GM19372 (cell line): ENCODE data around the gene CES1.
"Not testable (repeated sequence)": the region's sequence is repeated elsewhere in the genome, so short reads cannot be mapped to it uniquely, and the experiment has no call there.

Source experiments
- ATAC-seq: cut with Tn5 transposase; IDR thresholded peaks from one replicate; pipeline ENCODE4 v1.9.1; 2021; ENCODE audit warnings: mild to moderate bottlenecking, low read depth, moderate library complexity; ENCODE audit not compliant: unreplicated experiment

CES1 gene

GRCh38 chr16:55832773-55833691 lies at the start of gene CES1:
CES1 (minus strand) TSS chr16:55833096; CDS start chr16:55833055, 41 bp downstream.
- ATAC-seq = no peak

DNA sequence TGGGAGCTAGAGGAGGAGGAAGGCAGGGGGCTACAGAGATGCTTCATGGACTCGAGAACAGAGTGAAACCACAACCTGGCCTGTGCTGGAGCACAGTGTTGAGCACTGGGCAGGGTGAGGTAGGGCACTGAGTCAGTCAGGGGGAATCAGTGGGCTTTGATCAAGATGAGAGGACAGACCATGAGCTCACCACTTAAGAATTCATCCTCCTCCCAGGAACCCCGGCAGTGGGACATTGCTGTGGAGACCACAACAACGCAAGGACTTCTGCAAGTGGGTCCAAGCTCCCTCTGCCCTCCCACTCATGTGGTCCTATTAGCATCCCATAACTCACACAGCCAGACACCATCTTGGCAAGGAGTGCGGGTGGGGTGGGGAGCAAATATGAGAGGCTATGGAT lies 44.0 kb upstream of the CES1 start:
- no peak for ATAC-seq

- ATAC-seq = no peak
These were observed 42.4 kb upstream of the CES1 start, which contains the start of gene CES5A for GRCh38 chr16:55875273-55875672. CES5A (minus strand) TSS chr16:55875373; CDS start chr16:55875221, 152 bp downstream.

- ATAC-seq = no peak
These were observed 40.2 kb upstream of the CES1 start for GRCh38 chr16:55873122-55873521.

- no peak for ATAC-seq
These were observed 39.2 kb upstream of the CES1 start for GRCh38 chr16:55872130-55872529.

- ATAC-seq = no peak
These were observed 38.6 kb upstream of the CES1 start for GRCh38 chr16:55871411-55872038.

DNA sequence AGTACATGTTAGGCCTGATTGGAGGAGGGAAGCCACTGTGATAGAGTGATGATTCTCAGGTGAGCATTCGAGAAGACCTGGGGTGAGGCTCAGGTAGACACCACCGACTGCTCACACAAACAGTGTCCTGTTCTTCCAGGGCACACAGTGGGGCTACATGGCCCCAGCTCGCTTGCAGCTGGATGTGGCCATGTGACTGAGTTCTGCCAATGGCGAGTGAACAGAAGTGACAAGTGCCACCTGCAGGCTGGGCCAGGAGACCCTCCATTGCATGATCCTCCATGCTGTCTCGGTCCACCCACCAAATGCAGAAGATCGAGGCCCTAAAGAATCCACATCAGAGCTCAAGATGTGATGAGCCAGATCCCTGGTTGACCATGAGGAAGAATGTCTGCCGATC lies 36.1 kb upstream of the CES1 start:
- no peak for ATAC-seq

GRCh38 chr16:55868137-55868536 lies 35.2 kb upstream of the CES1 start:
- ATAC-seq = no peak

DNA sequence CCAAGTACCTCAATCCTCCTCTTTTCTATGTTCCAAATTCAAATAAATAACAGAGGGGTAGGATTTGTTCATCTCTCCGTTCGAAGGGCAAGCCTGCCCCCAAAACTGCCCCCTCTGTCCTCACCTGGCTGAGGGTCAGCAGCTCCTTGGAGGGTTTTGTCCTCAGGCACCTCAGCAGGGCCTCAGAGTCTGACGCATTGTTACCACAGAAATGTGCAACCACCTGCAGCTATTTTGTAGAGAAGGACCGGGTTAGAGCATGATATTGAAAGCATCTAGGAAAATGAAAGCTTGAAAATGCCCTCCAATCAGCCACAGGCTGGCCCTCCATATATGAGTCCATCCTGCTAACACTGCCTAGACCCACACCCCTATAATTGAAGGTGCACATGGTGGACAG lies 28.4 kb upstream of the CES1 start:
- no peak for ATAC-seq

- not testable (repeated sequence) for ATAC-seq
These were observed 24.8 kb upstream of the CES1 start for GRCh38 chr16:55857650-55858049.

GRCh38 chr16:55856950-55857349 lies 24.1 kb upstream of the CES1 start:
- ATAC-seq = no peak

DNA sequence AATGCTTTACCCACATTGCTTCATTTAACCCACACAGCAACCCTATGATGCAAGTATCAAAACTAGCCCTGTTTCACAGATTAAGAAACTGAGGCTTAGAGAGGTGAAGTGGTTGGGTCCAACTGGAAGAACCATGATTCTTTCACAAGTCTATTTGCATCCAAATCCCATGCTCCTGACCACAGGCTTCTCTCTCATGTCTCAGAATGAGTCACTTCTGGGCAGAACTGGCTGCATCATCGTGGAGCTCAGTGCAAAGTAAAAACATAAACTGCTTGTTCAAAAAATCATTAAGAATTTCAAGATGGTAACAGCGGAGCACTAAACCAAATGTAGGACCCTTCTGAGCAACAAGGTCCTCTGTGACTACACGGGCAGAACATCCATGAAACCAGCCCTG lies 20.2 kb upstream of the CES1 start:
- ATAC-seq = no peak

DNA sequence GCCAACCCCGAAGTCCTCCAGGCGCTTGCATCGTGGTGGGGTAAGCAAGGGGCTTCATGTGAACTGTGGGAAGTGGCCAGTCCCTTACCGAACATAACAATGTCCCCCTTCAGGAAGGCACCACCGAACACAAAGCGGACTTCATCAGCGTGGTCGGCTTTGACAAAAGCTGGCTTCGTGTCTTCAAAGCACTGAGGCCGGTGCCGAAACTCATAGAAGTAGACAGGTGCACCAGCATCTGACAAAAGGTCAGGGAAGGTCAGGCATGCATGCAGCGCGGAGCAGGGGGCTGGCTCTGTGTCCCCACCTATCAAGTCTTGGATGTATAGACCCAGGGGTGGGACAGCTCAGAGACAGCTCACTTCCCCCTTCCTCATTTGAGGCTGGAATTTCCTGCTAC lies 16.6 kb upstream of the CES1 start:
- no peak for ATAC-seq

GRCh38 chr16:55846598-55847346 lies 13.9 kb upstream of the CES1 start:
- no peak for ATAC-seq

DNA sequence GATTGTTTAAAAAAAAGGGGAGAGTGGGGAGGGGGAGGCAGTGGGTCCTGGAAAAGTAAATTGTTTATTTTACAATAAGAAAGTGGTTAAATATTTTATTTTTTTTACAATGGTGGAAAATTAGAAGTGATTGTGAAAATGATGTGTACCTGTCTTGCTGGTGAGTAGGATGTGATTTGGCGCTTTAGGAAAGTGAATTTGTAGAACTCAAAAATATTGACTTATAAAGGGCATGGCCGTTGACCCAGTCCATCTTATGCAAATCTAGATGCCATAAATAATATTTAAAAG lies 10.2 kb upstream of the CES1 start:
- no peak for ATAC-seq

DNA sequence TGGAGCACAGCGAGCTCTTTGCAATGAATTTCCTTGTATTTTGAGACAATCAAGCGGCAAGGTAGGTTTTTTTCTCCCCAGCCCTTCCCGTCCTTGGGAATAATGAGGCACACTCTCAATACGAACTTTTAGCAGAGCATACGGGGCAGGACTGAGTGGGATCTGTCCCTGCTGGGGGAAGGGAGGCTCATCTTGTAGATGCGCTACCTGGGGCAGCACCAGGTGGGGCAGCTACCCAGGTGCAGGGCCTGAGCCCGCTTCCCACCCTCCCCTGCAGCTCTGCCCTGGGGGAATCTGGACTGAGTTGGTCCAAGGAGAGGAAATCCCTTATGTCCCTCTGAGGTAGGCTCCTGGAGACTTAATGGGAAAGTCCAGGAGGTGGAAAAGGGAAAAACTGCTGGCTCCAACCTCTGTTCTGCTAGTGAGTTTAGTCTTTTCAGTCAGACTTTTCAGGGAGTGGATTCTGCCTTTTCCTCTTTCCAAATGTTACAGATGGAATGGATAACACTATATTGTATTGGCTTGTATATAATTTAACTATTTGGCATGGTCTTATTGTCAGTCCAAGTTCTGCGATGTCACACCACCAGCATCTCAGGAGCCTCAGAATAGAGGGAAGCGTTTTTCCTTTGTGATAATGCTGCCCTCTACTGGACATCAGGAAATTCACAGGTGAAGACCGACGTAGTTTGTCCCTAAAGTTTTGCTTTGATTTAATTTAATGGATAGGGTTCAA lies 9.6 kb upstream of the CES1 start:
- peak; percentile 71 for ATAC-seq

DNA sequence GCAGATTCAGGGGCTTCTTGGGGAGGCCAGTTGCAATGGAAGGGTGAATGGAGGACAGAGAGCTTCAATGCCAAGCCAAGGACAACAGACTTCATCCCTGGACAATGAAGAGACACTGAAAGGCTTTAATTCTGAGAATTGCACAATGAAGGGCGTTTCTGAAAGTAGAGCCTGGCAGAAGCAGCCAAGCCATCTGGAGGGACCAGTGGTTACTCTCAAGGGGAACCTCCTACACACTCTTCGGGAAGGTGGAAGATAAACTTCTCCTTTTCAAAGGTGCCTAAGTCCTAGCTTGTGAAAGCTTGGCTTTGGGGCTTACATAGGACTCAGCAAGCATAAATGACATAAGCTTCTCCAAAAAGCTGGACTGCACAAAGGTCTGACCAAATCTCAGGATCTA lies 6.2 kb upstream of the CES1 start:
- no peak for ATAC-seq

- ATAC-seq = no peak
These were observed 3.3 kb upstream of the CES1 start for GRCh38 chr16:55836158-55836611.

DNA sequence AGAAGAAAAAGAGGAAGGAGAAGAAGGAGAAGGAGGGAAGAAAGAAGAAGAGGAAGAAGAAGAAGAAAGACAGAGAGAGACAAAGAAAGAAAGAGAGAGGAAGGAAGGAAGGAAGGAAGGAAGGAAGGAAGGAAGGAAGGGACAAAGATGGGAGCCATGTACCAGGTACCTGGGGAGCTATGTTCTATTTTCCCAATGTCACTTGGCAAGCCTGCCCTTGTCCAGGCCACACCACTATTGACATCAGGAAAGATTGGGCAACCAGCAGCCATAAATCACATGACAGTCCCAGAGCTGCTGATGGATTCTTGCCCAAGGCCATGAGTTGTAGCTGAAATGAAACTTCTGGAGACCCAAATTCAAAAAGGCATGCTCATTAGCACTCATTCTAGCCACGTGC lies 2.7 kb upstream of the CES1 start:
- no peak for ATAC-seq

DNA sequence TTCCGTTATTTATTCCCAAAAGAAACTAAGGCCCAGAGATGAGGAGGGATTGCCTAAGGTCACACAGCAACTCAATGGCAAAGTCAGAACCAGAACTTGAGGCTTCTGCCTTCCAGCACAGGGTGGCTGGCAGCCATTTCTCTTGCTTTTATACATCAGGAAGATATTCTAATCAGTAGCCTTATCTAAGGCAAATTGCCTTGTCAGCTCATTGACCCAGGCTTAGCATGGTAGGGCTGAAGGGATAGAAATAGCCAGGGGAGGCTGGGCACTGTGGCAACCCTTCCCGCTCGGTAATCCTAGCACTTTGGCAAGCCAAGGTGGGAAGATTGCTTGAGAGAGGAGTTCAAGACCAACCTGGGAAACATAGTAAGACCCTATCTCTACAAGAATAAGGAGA lies 2.3 kb upstream of the CES1 start:
- not testable (repeated sequence) for ATAC-seq

DNA sequence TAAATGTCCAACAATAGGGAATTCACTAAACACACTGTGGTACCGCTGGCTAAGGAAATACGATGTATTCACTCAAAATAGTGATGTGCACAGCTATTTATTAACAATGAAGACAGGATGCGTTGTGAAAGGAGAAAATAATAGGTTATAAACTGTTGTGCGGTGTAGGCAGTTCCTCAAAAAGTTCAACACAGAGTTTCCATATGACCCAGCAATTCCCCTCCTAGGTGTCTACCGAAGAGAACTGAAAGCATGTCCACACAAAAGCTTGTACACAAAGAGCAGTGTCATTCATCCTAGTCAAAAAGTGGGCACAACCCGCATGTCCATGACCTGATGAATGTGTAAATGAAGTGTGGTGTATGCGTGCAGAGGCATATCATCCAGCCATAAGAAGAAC lies 1.2 kb upstream of the CES1 start:
- ATAC-seq = no peak
